K562 (cell line): ENCODE results near the gene TRAF3. TPM values are rescaled to one million over a fixed set of nuclear protein-coding genes. Genes with fewer than 3 reads are reported as not detected.

Source experiments
- ATAC-seq: fragments of 200-7000 bp; cut with Tn5 transposase; 3 replicates; pipeline ENCODE4 v1.9.1; 2020; ENCODE audit warnings: moderate library complexity
- BruUV-seq: library from RNA; stranded (reverse); fragments of 400-500 nt; replicated peaks from 2 replicates; lab custom pipeline; 2021; lab: Mats Ljungman, UMichigan
- CTCF ChIA-PET: fragments of 300-600 bp; formaldehyde crosslinking; extraction: SDS; loops from one replicate; lab custom pipeline; 2021; ENCODE audit warnings: low intra/inter-chr PET ratio; lab: Yijun Ruan, JAX
- POLR2A ChIA-PET: fragments of 300-600, 350-650 bp; sonication (Branson Sonifier 250); formaldehyde crosslinking; extraction: SDS; loops from one replicate; lab custom pipeline; 2021; ENCODE audit warnings: antibody characterized with exemption, inconsistent platforms; lab: Yijun Ruan, JAX
- DNase-seq, 4 experiments: peaks; one replicate each; pipeline versions ENCODE4 v3.0.0 to v3.0.0-alpha.2; 2011 to 2018; ENCODE audit warnings: low spot score in 3 of 4, mixed read lengths in 3 of 4; ENCODE audit errors: extremely low read depth in 1 of 4
- FAIRE-seq: peaks from 2 replicates; lab custom pipeline; 2011; peaks lifted over from hg19 to GRCh38; lab: Jason Lieb, UNC
- H2AFZ ChIP-seq: 2 replicates; pipeline ENCODE4 v1.6.0; 2011; ENCODE audit warnings: low read depth, low read length, control low read depth, inconsistent platforms
- H3K27ac ChIP-seq: fragments of 200-600 bp; 3 replicates; pipeline ENCODE4 v1.8.0; 2011; ENCODE audit warnings: low read depth, mild to moderate bottlenecking, control low read depth, inconsistent platforms, low read length, moderate library complexity, mixed read lengths; ENCODE audit errors: extremely low read depth
- H3K27me3 ChIP-seq, 2 experiments: fragments of 300-600 bp in 1 of 2; 2 replicates in 1 of 2; 3 replicates in 1 of 2; pipeline versions ENCODE4 v1.6.0 to v1.8.0; 2011; ENCODE audit warnings: inconsistent platforms in 2 of 2, low read length in 2 of 2, mild to moderate bottlenecking in 1 of 2, mixed read lengths in 1 of 2, moderate library complexity in 1 of 2; ENCODE audit not compliant: control insufficient read depth in 2 of 2, insufficient read depth in 2 of 2
- H3K36me3 ChIP-seq: fragments of 300-600 bp; 3 replicates; pipeline ENCODE4 v1.8.0; 2011; ENCODE audit warnings: mild to moderate bottlenecking, low read length, inconsistent platforms; ENCODE audit not compliant: control insufficient read depth, insufficient read depth
- H3K4me1 ChIP-seq, 2 experiments: fragments of 200-600 bp in 1 of 2; replicated peaks in 1 of 2; 2 replicates in 1 of 2; 3 replicates in 1 of 2; pipeline versions ENCODE4 v1.5.1 to v1.8.0; 2011; ENCODE audit warnings: inconsistent platforms in 2 of 2, low read length in 2 of 2, mild to moderate bottlenecking in 1 of 2, mixed read lengths in 1 of 2, moderate library complexity in 1 of 2; ENCODE audit not compliant: control insufficient read depth in 2 of 2, insufficient read depth in 2 of 2
- H3K4me2 ChIP-seq: 2 replicates; pipeline ENCODE4 v1.6.1; 2011; ENCODE audit warnings: low read length, control low read depth, inconsistent platforms, mixed read lengths; ENCODE audit not compliant: insufficient read depth
- H3K4me3 ChIP-seq: fragments of 200-600 bp; sonication (generic), shearing (Covaris generic); 2 replicates; pipeline ENCODE4 v1.5.1; 2016; ENCODE audit warnings: control low read depth, inconsistent platforms
- H3K79me2 ChIP-seq: fragments of 200-600 bp; 3 replicates; pipeline ENCODE4 v1.8.0; 2011; ENCODE audit warnings: low read length, inconsistent platforms; ENCODE audit not compliant: control insufficient read depth, insufficient read depth
- H3K9ac ChIP-seq, 2 experiments: 2 replicates each; pipeline versions ENCODE4 v1.6.0 to v1.6.1; 2011; ENCODE audit warnings: low read depth in 2 of 2, low read length in 2 of 2, control low read depth in 1 of 2, inconsistent platforms in 1 of 2, mild to moderate bottlenecking in 1 of 2, mixed read lengths in 1 of 2; ENCODE audit not compliant: insufficient read depth in 1 of 2
- H3K9me1 ChIP-seq: one replicate; pipeline ENCODE4 v1.6.0; 2011; ENCODE audit warnings: inconsistent platforms, mild to moderate bottlenecking, low read length, moderate library complexity; ENCODE audit not compliant: control insufficient read depth, insufficient read depth
- H3K9me3 ChIP-seq: replicated peaks from 2 replicates; pipeline ENCODE4 v1.5.1; 2011; ENCODE audit warnings: low read depth, low read length, inconsistent platforms; ENCODE audit not compliant: control insufficient read depth, insufficient read depth
- H4K20me1 ChIP-seq: replicated peaks from 2 replicates; pipeline ENCODE4 v1.6.1; 2011; ENCODE audit warnings: low read length, inconsistent platforms, mixed read lengths; ENCODE audit not compliant: control insufficient read depth, insufficient read depth
- CBX2 ChIP-seq: fragments of 200-600 bp; sonication (generic); IDR thresholded peaks from one replicate; pipeline ENCODE4 v1.6.1; 2012; ENCODE audit warnings: mild to moderate bottlenecking, low read length, inconsistent platforms; ENCODE audit not compliant: insufficient read depth, poor library complexity, severe bottlenecking
- CCNT2 ChIP-seq: IDR thresholded peaks from 2 replicates; pipeline ENCODE4 v1.6.1; 2011; ENCODE audit warnings: borderline replicate concordance, low read depth, mild to moderate bottlenecking, moderate library complexity, mixed read lengths, low read length; ENCODE audit not compliant: insufficient read length; ENCODE audit errors: extremely low read depth
- CHD7 ChIP-seq: fragments of 200-600 bp; sonication (generic); IDR thresholded peaks from one replicate; pipeline ENCODE4 v1.6.1; 2012; ENCODE audit warnings: mild to moderate bottlenecking, low read depth, low read length, inconsistent platforms
- EZH2 ChIP-seq: IDR thresholded peaks from 2 replicates; pipeline ENCODE4 v1.6.1; 2012; ENCODE audit warnings: low read depth, mild to moderate bottlenecking, inconsistent platforms, low read length, borderline replicate concordance
- FOXK2 ChIP-seq, 2 experiments: fragments of 450-650 bp; IDR thresholded peaks in 1 of 2; conservative IDR thresholded peaks in 1 of 2; 2 replicates each; pipeline ENCODE4 v1.6.1; 2016; ENCODE audit warnings: low read depth in 2 of 2, mild to moderate bottlenecking in 1 of 2
- GTF2B ChIP-seq: IDR thresholded peaks from 2 replicates; pipeline ENCODE4 v1.6.1; 2011; ENCODE audit not compliant: insufficient read length; ENCODE audit errors: extremely low read depth
- IFI16 ChIP-seq: fragments of 250-450 bp; sonication (Bioruptor Pico); IDR thresholded peaks from 2 replicates; pipeline ENCODE4 v2.1.2; 2022; ENCODE audit warnings: mild to moderate bottlenecking, inconsistent platforms
- PML ChIP-seq: IDR thresholded peaks from 2 replicates; pipeline ENCODE4 v1.6.1; 2012; ENCODE audit warnings: low read length, inconsistent platforms
- ZBED1 ChIP-seq: IDR thresholded peaks from 2 replicates; pipeline ENCODE4 v1.6.1; 2014
- ZNF124 ChIP-seq: sonication (generic); formaldehyde crosslinking; IDR thresholded peaks from 2 replicates; pipeline ENCODE4 v1.8.1; 2022; ENCODE audit warnings: missing genetic modification reagents
- ZNF408 ChIP-seq: fragments of 250-450 bp; sonication (Bioruptor Pico); IDR thresholded peaks from 2 replicates; pipeline ENCODE4 v1.4.0; 2020; ENCODE audit warnings: low read depth, mild to moderate bottlenecking, moderate library complexity
- WGBS: fragments of 100-300 bp; shearing (Covaris generic); methylation state at CpG from one replicate; pipeline ENCODE4 v1.1.6; 2016; ENCODE audit warnings: low coverage, mixed read lengths; ENCODE audit not compliant: insufficient coverage; ENCODE audit errors: missing lambda C conversion rate; 5-methylcytosine and 5-hydroxymethylcytosine counted together
- in situ Hi-C: fragments of 300-500 bp; cut with MboI; formaldehyde crosslinking; loops from 4 replicates; pipeline ENCODE4 v1.15.0; 2018; ENCODE audit warnings: inconsistent platforms, mixed read lengths
- intact Hi-C: fragments of 100-400 bp; cut with micrococcal nuclease; formaldehyde crosslinking; loops from 2 replicates; pipeline ENCODE4 v1.14.2; 2022
- polyA plus RNA-seq, 8 experiments: library from polyadenylated mRNA; depleted of rRNA in 4 of 8; stranded (reverse) in 5 of 8; unstranded in 3 of 8; fragments of >200 nt; fragmentation: Nextera tagmentation in 2 of 8; fragmentation: Illumina TruSeq in 1 of 8; extraction: Ambion mirVana in 2 of 8; extraction: Trizol in 1 of 8; gene quantifications; 2 replicates each; pipeline versions ENCODE4 v1.2.1 to v1.2.3, GENCODE V29; 2011 to 2014; ENCODE audit warnings: inconsistent platforms in 1 of 8, missing spikeins in 1 of 8
- total RNA-seq, 7 experiments: library from RNA; depleted of rRNA in 6 of 7; stranded (reverse); fragments of >200 nt in 6 of 7; fragmentation: Illumina TruSeq in 2 of 7; extraction: Trizol in 2 of 7; gene quantifications; 2 replicates each; pipeline versions ENCODE4 v1.2.1 to v1.2.3, GENCODE V29; 2011 to 2021; ENCODE audit warnings: low replicate concordance in 1 of 7

Gene TRAF3
- total and polyA plus RNA-seq, 9 of the 15 experiments (the other 6 are each of a cell fraction or from before 2014, with no cell fraction given), result 0.52 to 21.3 (median 9.9) TPM

DNA sequence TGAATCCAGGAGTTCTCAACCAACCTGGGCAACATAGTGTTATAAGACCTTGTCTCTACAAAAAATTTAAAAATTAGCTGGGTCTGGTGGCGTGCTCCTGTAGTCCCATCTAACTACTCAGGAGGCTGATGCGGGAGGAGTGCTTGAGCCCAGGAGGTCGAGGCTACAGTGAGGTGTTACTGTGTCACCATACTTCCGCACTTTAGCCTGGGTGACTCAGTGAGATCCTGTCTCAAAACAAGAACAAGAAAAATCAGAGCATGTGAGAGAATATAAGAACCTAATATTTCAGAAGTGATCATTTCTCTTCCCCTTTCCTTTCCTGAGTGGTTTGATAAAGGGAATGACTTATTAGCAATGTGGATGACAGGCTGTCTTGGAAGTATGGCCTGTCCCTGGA is 9.5 kb downstream of the TRAF3 start (continued):
- TF ChIP-seq IFI16 (CRISPR knock-in tag), result no peak
- TF ChIP-seq ZBED1, result no peak
- no peak for TF ChIP-seq ZNF124
- no peak for TF ChIP-seq CCNT2

DNA sequence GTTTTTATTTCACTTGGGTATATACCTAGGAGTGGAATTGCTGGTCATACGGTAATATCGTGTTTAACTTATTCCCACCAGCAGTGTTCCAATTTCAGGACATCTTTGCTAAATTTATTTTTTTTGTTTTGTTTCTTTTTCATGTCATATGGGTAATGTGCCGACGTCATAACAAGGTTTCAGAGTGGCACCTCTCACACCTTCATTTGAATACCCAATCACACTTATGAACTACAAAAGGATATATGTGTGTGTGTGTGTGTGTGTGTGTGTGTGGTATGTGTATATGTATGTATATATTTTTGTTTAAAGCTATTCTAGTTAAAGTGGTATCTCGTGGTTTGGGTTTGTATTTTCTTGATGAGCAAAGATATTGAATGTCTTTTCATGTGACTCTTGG is 12.1 kb downstream of the TRAF3 start:
- no TSS peak for BruUV-seq
- CTCF ChIA-PET, result no interaction called here
- peaks cover 59% of the 10 kb centered on the region for H3K79me2 ChIP-seq
- TF ChIP-seq ZNF408 (CRISPR knock-in tag) (no peak), FOXK2 (conservative IDR thresholded peaks at IDR 0.05 in 1 of 2, IDR thresholded peaks at IDR 0.05 in 1 of 2; ENCODE audit: low read depth in 2 of 2) (no peak), CBX2 (no peak), PML (no peak), EZH2 (no peak), GTF2B (no peak), CHD7 (no peak)

More for the DNA sequence above, 12.1 kb downstream of the TRAF3 start:
- ATAC-seq, result no peak
- Histone ChIP-seq H4K20me1 (0 out of 2 replicates have a peak, but pooled peaks cover 4% of the 10 kb centered on the region), H3K9me3 (no peaks in the 10 kb centered on the region), H3K9me1 (no peaks in the 10 kb centered on the region), H3K9ac (no peak overlapping the region), H3K4me3 (no peak overlapping the region), H3K27ac (no peak overlapping the region), H3K27me3 (no peaks in the 10 kb centered on the region), H3K36me3 (no peaks in the 10 kb centered on the region), H3K4me1 (no peaks in the 10 kb centered on the region; a peak in 2 of 5 replicates), H2AFZ (no peak overlapping the region), H3K4me2 (no peak overlapping the region)
- POLR2A ChIA-PET, result no interaction called here
- 71% methylated on average over 5 of the region's 5 CpGs for WGBS
- intact Hi-C loops (no loop called here), in situ Hi-C loops (no loop called here)
- no peak for FAIRE-seq
- no peak for DNase-seq
